NCI-H2196 (cell line): ENCODE data around the gene SNRNP25.

Experiments used
- DNase-seq: peaks from one replicate; lab custom pipeline; 2025; ENCODE audit not compliant: unreplicated experiment; lab: John Stamatoyannopoulos, UW

SNRNP25 gene

GRCh38 chr16:77273-77806 lies 23.7 kb downstream of the SNRNP25 start:
- DNase-seq: no peak

- DNase-seq: peak; percentile 76
Observed at GRCh38 chr16:77807-78443, 24.3 kb downstream of the SNRNP25 start, which contains the start of gene MPG. Gene MPG (plus strand): TSS chr16:78225. CDS start chr16:78310, 85 bp downstream.

GRCh38 chr16:78444-79150 lies 25.0 kb downstream of the SNRNP25 start:
- DNase-seq: peak; percentile 16

- DNase-seq: no peak
Observed at GRCh38 chr16:79151-80054, 25.8 kb downstream of the SNRNP25 start.

GRCh38 chr16:83060-83603 lies 29.5 kb downstream of the SNRNP25 start:
- DNase-seq: no peak

GRCh38 chr16:83781-84615 lies 30.4 kb downstream of the SNRNP25 start:
- peak; percentile 84 for DNase-seq

- DNase-seq: peak; percentile 94
Observed at GRCh38 chr16:84718-85406, 31.2 kb downstream of the SNRNP25 start.

GRCh38 chr16:85407-85782 lies 31.8 kb downstream of the SNRNP25 start:
- no peak for DNase-seq

GRCh38 chr16:85865-86264 lies 32.2 kb downstream of the SNRNP25 start:
- DNase-seq: no peak

GRCh38 chr16:86483-86952 lies 32.9 kb downstream of the SNRNP25 start:
- DNase-seq: no peak

GRCh38 chr16:88613-89012 lies 35.0 kb downstream of the SNRNP25 start:
- DNase-seq: no peak

GRCh38 chr16:89391-90302 lies 36.0 kb downstream of the SNRNP25 start:
- DNase-seq: no peak

- DNase-seq: peak; percentile 91
Observed at GRCh38 chr16:91484-91883, 37.9 kb downstream of the SNRNP25 start.

GRCh38 chr16:92431-93339 lies 39.1 kb downstream of the SNRNP25 start:
- peak; percentile 26 for DNase-seq

- DNase-seq: no peak
Observed at GRCh38 chr16:94918-95265, 41.3 kb downstream of the SNRNP25 start.

GRCh38 chr16:96935-97381 lies 43.3 kb downstream of the SNRNP25 start:
- DNase-seq: peak; percentile 92

GRCh38 chr16:97822-98221 lies 44.2 kb downstream of the SNRNP25 start:
- DNase-seq: no peak
